HCT116 (cell line): Measurements from ENCODE around the gene CD3D. TPM values are rescaled to one million over a fixed set of nuclear protein-coding genes. Genes with fewer than 3 reads are reported as not detected.

Source experiments
- ATAC-seq: fragments of 200-7000 bp; cut with Tn5 transposase; 2 replicates; pipeline ENCODE4 v1.9.1; 2020; ENCODE audit warnings: mild to moderate bottlenecking, moderate library complexity
- BruUV-seq: library from RNA; stranded (reverse); fragments of 400-500 nt; replicated peaks from 2 replicates; lab custom pipeline; 2021; lab: Mats Ljungman, UMichigan
- CTCF ChIA-PET: fragments of 300-600 bp; sonication (Branson Sonifier 250); formaldehyde crosslinking; loops from one replicate; lab custom pipeline; 2021; ENCODE audit warnings: antibody characterized with exemption; lab: Charles Lee
- POLR2A ChIA-PET: fragments of 300-600, 350-600 bp; sonication (Branson Sonifier 250); formaldehyde crosslinking; loops from one replicate; lab custom pipeline; 2021; ENCODE audit warnings: antibody characterized with exemption; lab: Charles Lee
- RAD21 ChIA-PET, 2 experiments: fragments of 300-600 bp; sonication (Branson Sonifier 250); formaldehyde crosslinking; loops; one replicate each; lab custom pipeline; 2023; ENCODE audit warnings: low total read pairs in 2 of 2; ENCODE audit not compliant: uncharacterized antibody in 2 of 2, unreplicated experiment in 2 of 2, low non-redundant PET in 1 of 2; lab: Charles Lee
- DNase-seq: peaks from one replicate; pipeline ENCODE4 v3.0.0-alpha.2; 2010; ENCODE audit warnings: low read depth, low spot score
- H2AFZ ChIP-seq: fragments of 200-600 bp; shearing (Covaris generic), sonication (generic); 2 replicates; pipeline ENCODE4 v1.6.1; 2017; ENCODE audit warnings: low read depth, mixed run types, mixed read lengths, antibody characterized with exemption, low read length; ENCODE audit not compliant: poor library complexity, severe bottlenecking
- H3K27ac ChIP-seq: 2 replicates; pipeline ENCODE4 v1.5.1; 2012; ENCODE audit warnings: low read depth, low read length
- H3K27me3 ChIP-seq: fragments of 200-600 bp; sonication (generic); 2 replicates; pipeline ENCODE4 v1.6.1; 2016; ENCODE audit warnings: mixed run types, low read length, mixed read lengths; ENCODE audit not compliant: insufficient read depth
- H3K36me3 ChIP-seq, 2 experiments: fragments of 200-500 bp in 1 of 2; fragments of 200-600 bp in 1 of 2; sonication (Bioruptor generic) in 1 of 2; sonication (generic) in 1 of 2; 2 replicates each; pipeline versions ENCODE4 v1.5.1 to v1.6.1; 2014 to 2016; ENCODE audit warnings: low read length in 2 of 2, inconsistent platforms in 1 of 2, mixed read lengths in 1 of 2, mixed run types in 1 of 2; ENCODE audit not compliant: insufficient read depth in 2 of 2, control insufficient read depth in 1 of 2
- H3K4me1 ChIP-seq, 2 experiments: fragments of 200-600 bp in 1 of 2; sonication (generic) in 1 of 2; 2 replicates each; pipeline versions ENCODE4 v1.5.1 to v1.6.1; 2012 to 2017; ENCODE audit warnings: low read length in 2 of 2, inconsistent platforms in 1 of 2, mild to moderate bottlenecking in 1 of 2, mixed read lengths in 1 of 2, mixed run types in 1 of 2, moderate library complexity in 1 of 2; ENCODE audit not compliant: insufficient read depth in 2 of 2, control insufficient read depth in 1 of 2
- H3K4me2 ChIP-seq: fragments of 200-600 bp; sonication (generic); 2 replicates; pipeline ENCODE4 v1.6.1; 2017; ENCODE audit warnings: mixed run types, low read length, mixed read lengths
- H3K4me3 ChIP-seq, 2 experiments: fragments of 200-600 bp in 1 of 2; sonication (generic) in 1 of 2; replicated peaks in 1 of 2; 2 replicates each; pipeline ENCODE4 v1.5.1; 2011 to 2016; ENCODE audit warnings: low read length in 2 of 2, control low read depth in 1 of 2, low read depth in 1 of 2, mild to moderate bottlenecking in 1 of 2, mixed read lengths in 1 of 2, mixed run types in 1 of 2
- H3K79me2 ChIP-seq: fragments of 200-600 bp; sonication (generic); 2 replicates; pipeline ENCODE4 v1.6.1; 2017; ENCODE audit warnings: mild to moderate bottlenecking, mixed run types, low read length, moderate library complexity, mixed read lengths; ENCODE audit not compliant: insufficient read depth
- H3K9ac ChIP-seq: fragments of 200-600 bp; sonication (generic); 2 replicates; pipeline ENCODE4 v1.6.1; 2016; ENCODE audit warnings: low read length, mixed read lengths
- H3K9me2 ChIP-seq: fragments of 200-600 bp; sonication (generic), shearing (Covaris generic); 2 replicates; pipeline ENCODE4 v1.6.1; 2017; ENCODE audit warnings: mixed run types, mild to moderate bottlenecking, moderate library complexity; ENCODE audit not compliant: insufficient read depth
- H3K9me3 ChIP-seq, 2 experiments: fragments of 200-500 bp in 1 of 2; fragments of 200-600 bp in 1 of 2; sonication (Bioruptor generic) in 1 of 2; sonication (generic) in 1 of 2; 2 replicates each; pipeline ENCODE4 v1.6.1; 2014 to 2017; ENCODE audit warnings: low read length in 2 of 2, mixed read lengths in 2 of 2, inconsistent platforms in 1 of 2, low read depth in 1 of 2, mild to moderate bottlenecking in 1 of 2, mixed run types in 1 of 2, moderate library complexity in 1 of 2; ENCODE audit not compliant: control insufficient read depth in 1 of 2, insufficient read depth in 1 of 2
- H4K20me1 ChIP-seq: fragments of 200-600 bp; sonication (generic), shearing (Covaris generic); 2 replicates; pipeline ENCODE4 v1.6.1; 2017; ENCODE audit warnings: mixed run types, mild to moderate bottlenecking, moderate library complexity; ENCODE audit not compliant: insufficient read depth
- EGR1 ChIP-seq: IDR thresholded peaks from 2 replicates; pipeline ENCODE4 v1.6.1; 2012; ENCODE audit warnings: low read depth
- ELF1 ChIP-seq: IDR thresholded peaks from 2 replicates; pipeline ENCODE4 v1.6.1; 2012; ENCODE audit warnings: low read depth, borderline replicate concordance
- JUND ChIP-seq: IDR thresholded peaks from 2 replicates; pipeline ENCODE4 v1.6.1; 2012
- SIN3A ChIP-seq: IDR thresholded peaks from 2 replicates; pipeline ENCODE4 v1.6.1; 2012; ENCODE audit warnings: low read depth
- ZFX ChIP-seq: fragments of 450-650 bp; IDR thresholded peaks from 2 replicates; pipeline ENCODE4 v1.6.1; 2017
- intact Hi-C: fragments of 100-400 bp; cut with micrococcal nuclease; formaldehyde crosslinking; loops from 2 replicates; pipeline ENCODE4 v1.10.0; 2022
- total RNA-seq: library from RNA; stranded (reverse); gene quantifications from one replicate; pipeline ENCODE4 v1.2.1, GENCODE V29; 2021; ENCODE audit not compliant: unreplicated experiment
- TF ChIP-seq, protein P1 (sequence below): IDR thresholded peaks from 2 replicates; pipeline ENCODE4 v1.6.1; 2012; ENCODE audit warnings: low read depth
- TF ChIP-seq, protein P2 (sequence below): IDR thresholded peaks from 2 replicates; pipeline ENCODE4 v1.6.1; 2011; ENCODE audit warnings: mild to moderate bottlenecking, low read length, moderate library complexity; ENCODE audit not compliant: insufficient replicate concordance; ENCODE audit errors: extremely low read depth

Gene CD3D
- total RNA-seq, 1 experiment from 2014 or later, result 1.0 TPM

DNA sequence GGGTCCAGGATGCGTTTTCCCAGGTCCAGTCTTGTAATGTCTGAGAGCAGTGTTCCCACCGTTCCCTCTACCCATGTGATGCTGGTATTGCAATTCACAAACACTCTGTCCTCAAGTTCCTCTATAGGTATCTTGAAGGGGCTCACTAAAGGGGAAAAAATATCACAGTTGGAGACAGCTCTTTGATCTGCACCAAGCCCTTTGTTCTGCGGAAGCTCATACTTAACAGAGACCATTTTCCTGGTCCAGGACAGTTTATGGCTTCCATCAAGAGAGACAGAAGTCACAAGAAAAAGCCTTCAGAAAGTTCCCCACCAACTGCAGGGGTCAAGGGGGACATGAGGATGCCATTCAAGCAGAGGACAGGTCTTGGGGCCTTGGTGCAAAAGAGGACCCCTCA lies 2.1 kb downstream of the CD3D start:
- intact Hi-C loops, result no loop called here

DNA sequence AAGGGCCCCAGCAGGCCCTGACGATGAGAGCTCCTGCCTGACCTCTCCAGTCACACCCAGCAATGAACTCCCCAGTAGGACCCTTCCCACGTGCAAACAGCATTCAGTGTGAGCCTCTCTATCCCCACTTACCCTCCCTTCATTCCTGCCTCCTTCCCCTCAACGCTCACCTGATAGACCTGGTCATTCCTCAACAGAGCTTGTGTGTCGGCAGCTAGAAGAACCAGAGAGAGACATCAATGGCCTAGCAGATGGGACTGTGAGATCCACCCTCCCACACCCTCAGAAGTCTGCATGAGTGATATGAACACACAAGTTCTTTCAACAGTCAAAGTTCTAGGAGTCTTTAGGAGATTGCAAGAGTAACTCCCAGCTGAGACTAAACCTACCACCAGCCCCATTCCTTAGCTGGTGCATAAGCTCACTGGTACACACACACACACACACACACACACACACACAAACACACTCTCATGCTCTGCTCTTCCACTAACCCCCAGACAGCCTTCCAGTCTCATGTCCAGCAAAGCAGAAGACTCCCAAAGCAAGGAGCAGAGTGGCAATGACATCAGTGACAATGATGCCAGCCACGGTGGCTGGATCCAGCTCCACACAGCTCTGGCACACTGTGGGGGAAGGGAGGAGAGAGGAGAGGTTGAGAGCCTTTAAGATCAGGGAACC lies 3.1 kb downstream of the CD3D start:
- POLR2A ChIA-PET, result no interaction called here

More for the DNA sequence above, 2.1 kb downstream of the CD3D start:
- BruUV-seq, result no TSS peak
- DNase-seq (no peak), ATAC-seq (no peak)
- no peak overlapping the region for H2AFZ ChIP-seq
- H3K27ac ChIP-seq, result no peak overlapping the region
- ChIA-PET POLR2A (no interaction called here), RAD21 (no interaction called here), CTCF (no interaction called here)
- TF ChIP-seq, protein P1, sequence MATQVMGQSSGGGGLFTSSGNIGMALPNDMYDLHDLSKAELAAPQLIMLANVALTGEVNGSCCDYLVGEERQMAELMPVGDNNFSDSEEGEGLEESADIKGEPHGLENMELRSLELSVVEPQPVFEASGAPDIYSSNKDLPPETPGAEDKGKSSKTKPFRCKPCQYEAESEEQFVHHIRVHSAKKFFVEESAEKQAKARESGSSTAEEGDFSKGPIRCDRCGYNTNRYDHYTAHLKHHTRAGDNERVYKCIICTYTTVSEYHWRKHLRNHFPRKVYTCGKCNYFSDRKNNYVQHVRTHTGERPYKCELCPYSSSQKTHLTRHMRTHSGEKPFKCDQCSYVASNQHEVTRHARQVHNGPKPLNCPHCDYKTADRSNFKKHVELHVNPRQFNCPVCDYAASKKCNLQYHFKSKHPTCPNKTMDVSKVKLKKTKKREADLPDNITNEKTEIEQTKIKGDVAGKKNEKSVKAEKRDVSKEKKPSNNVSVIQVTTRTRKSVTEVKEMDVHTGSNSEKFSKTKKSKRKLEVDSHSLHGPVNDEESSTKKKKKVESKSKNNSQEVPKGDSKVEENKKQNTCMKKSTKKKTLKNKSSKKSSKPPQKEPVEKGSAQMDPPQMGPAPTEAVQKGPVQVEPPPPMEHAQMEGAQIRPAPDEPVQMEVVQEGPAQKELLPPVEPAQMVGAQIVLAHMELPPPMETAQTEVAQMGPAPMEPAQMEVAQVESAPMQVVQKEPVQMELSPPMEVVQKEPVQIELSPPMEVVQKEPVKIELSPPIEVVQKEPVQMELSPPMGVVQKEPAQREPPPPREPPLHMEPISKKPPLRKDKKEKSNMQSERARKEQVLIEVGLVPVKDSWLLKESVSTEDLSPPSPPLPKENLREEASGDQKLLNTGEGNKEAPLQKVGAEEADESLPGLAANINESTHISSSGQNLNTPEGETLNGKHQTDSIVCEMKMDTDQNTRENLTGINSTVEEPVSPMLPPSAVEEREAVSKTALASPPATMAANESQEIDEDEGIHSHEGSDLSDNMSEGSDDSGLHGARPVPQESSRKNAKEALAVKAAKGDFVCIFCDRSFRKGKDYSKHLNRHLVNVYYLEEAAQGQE, result no peak
- H3K27me3 ChIP-seq, result no peaks in the 10 kb centered on the region; the same call in 1 of the 2 replicates
- H3K9ac ChIP-seq, result no peak overlapping the region
- H4K20me1 ChIP-seq, result no peaks in the 10 kb centered on the region
- H3K36me3 ChIP-seq, result no peaks in the 10 kb centered on the region
- H3K9me2 ChIP-seq, result no peaks in the 10 kb centered on the region
- no peaks in the 10 kb centered on the region for H3K9me3 ChIP-seq
- no peak overlapping the region for H3K4me3 ChIP-seq
- no peak overlapping the region for H3K4me2 ChIP-seq
- H3K79me2 ChIP-seq, result no peaks in the 10 kb centered on the region
- peaks cover 0 to 4% of the 10 kb centered on the region in 2 experiments; a peak in 2 of 4 replicates for H3K4me1 ChIP-seq

More for the DNA sequence above, 3.1 kb downstream of the CD3D start:
- ChIA-PET CTCF (interaction anchor here (0.7 kb wide), 1 partner anchor 141 kb away, joined by 4 read pairs; no protein-coding TSS in a partner anchor), RAD21 (no interaction called here)
- no peaks in the 10 kb centered on the region for H3K79me2 ChIP-seq
- DNase-seq (no peak), ATAC-seq (no peak)
- BruUV-seq, result no TSS peak
- H4K20me1 ChIP-seq, result no peaks in the 10 kb centered on the region
- H2AFZ ChIP-seq, result no peak overlapping the region
- TF ChIP-seq JUND (no peak), SIN3A (no peak), EGR1 (no peak), ELF1 (no peak), ZFX (no peak)
- TF ChIP-seq, protein P2, sequence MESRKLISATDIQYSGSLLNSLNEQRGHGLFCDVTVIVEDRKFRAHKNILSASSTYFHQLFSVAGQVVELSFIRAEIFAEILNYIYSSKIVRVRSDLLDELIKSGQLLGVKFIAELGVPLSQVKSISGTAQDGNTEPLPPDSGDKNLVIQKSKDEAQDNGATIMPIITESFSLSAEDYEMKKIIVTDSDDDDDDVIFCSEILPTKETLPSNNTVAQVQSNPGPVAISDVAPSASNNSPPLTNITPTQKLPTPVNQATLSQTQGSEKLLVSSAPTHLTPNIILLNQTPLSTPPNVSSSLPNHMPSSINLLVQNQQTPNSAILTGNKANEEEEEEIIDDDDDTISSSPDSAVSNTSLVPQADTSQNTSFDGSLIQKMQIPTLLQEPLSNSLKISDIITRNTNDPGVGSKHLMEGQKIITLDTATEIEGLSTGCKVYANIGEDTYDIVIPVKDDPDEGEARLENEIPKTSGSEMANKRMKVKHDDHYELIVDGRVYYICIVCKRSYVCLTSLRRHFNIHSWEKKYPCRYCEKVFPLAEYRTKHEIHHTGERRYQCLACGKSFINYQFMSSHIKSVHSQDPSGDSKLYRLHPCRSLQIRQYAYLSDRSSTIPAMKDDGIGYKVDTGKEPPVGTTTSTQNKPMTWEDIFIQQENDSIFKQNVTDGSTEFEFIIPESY, result no peak
- H3K9me3 ChIP-seq, result no peaks in the 10 kb centered on the region
- intact Hi-C loops, result no loop called here
- no peaks in the 10 kb centered on the region for H3K27me3 ChIP-seq
- no peak overlapping the region for H3K27ac ChIP-seq
- H3K36me3 ChIP-seq, result no peaks in the 10 kb centered on the region
- no peak overlapping the region for H3K9ac ChIP-seq
- no peaks in the 10 kb centered on the region for H3K9me2 ChIP-seq
- no peak overlapping the region for H3K4me3 ChIP-seq
- peaks cover 0 to 4% of the 10 kb centered on the region in 2 experiments; a peak in 2 of 4 replicates for H3K4me1 ChIP-seq
- H3K4me2 ChIP-seq, result no peak overlapping the region
